Raji (cell line): ENCODE measurements around the gene GET3.

Experiments
- POLR2A ChIP-seq: IDR thresholded peaks from 2 replicates; pipeline ENCODE4 v1.6.1; 2011; ENCODE audit warnings: low read depth, low read length, control low read depth; ENCODE audit not compliant: insufficient read depth

The GET3 gene

GRCh38 chr19:12733369-12734214 lies 3.7 kb upstream of the GET3 start:
- TF ChIP-seq POLR2A = no peak

DNA sequence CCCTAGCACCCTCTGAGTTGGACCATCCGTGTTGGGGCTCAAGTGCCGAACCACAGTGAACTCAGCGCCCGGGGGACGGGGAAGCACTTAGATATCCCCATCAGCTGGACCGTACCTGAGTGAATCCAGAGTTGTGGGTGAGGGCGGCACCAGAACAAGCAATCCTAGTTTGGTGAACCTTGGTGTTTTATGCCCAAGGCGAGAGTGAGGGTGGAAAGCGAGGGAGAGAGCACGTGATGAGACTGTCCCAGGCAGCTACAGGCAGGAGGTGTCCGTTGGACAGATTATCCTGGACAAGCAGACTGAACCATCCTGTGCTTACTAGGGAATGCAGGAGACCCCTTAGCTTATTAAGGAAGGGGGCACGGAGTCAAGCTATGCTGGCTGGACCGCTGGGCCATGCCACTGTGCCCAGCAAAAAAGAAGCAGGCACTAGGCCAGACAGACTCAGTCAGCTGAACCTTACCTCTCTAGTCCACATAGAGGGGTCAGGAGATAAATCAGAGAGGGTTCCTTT lies 596 bp downstream of the GET3 start:
- TF ChIP-seq POLR2A = no peak

GRCh38 chr19:12745166-12745897 lies 8.0 kb downstream of the GET3 start:
- no peak for TF ChIP-seq POLR2A

GRCh38 chr19:12748489-12748888 lies 11.2 kb downstream of the GET3 start:
- TF ChIP-seq POLR2A = no peak

DNA sequence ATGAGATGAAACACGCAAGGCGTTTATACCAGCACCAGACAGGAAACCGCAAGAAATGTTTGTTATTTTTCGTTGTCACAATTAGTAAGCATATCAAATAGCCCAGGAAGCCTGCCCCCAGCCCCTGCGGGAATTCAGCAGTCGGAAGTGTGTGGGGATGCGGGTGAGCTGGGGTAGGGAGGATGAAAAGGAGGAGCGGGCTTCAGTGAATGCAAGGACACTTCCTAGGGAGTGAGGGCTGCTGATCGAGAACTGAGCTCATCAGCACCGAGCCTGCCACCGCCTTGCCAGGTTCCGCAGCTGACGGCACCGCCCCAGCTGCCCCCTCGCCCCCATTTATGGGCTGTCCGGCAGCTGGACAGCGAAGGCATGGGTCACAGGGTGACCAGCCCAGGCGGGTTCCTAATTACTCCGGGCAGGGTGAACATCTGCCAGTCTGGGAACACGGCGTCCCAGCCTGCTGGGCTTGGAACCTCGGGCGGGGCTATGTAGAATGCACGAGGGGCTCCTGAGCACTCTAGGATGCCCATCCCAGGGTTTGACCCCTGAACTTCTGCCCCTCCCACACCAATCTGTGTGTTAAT lies 12.7 kb downstream of the GET3 start:
- no peak for TF ChIP-seq POLR2A

DNA sequence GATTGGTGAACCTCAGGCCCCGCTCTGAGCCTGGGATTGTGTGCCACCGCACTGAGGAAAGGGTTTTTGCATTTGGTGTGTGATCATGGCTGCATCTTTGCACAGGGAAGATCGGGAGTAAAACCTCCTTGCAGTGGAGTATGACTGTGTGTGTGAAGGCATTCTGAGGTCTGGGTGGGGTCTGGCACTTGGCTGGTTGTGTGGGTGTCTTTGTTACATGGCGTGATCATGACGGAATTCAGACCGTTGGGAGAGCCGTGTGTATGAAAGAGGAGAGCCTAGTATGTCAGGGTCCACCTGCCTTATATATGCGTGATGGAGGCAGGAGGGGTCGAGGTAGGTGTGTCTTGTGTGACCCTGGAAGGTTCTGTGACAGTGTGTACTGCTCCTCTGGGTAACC lies 13.6 kb downstream of the GET3 start:
- no peak for TF ChIP-seq POLR2A

DNA sequence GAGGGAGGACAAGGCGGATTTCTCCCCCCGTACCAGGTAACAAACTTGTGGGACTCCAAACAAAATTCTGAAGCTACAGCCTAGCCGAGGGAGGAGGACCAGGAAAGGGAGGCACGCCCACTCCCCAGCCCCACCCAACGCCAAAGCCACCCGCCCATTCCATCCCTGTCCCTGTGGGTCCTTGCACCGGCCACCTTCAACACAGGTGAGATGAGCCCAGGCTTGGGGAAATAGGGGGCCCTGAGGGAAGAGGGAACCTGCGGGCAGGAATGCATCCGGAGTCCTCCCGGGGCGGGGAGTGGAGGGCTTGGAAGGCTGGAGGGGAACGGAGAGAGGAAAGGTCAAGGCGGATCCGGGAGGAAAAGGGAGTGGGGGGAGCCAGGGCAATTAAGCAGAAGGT lies 14.3 kb downstream of the GET3 start, which contains the start of gene BEST2:
BEST2 (plus strand) TSS at position 157 of the 400 bp plus-strand sequence. CDS start 802 bp downstream, outside the sequence.
- no peak for TF ChIP-seq POLR2A

DNA sequence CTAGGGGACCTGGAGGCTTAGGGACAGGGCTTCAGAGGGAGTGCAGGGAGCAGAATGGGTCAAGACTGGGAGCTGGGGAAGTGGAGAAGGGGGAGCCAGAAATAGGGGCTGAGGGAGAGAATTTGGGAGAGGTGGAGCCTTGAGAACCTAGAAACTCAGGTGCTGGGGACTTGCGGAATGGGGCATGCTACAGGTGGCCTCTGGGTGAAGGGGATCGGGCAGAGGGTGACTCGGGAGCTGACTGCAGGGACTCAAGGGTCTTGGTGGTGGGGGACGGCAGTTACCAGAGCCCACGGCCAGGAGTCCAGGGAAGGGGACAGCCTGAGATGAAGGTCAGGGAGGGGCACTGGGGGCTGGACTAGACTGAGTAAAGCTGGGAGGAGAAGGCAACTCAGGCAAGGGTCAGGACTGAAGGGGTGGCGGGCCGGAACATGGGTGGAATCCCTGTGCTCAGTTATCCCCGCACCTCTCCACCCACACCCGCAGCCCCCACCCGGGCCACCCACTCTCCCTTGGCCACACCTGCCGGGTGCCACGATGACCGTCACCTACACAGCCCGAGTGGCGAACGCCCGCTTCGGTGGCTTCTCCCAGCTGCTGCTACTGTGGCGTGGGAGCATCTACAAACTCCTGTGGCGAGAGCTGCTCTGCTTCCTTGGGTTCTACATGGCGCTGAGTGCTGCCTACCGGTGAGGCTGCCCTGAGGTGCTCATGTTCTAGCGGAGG lies 14.9 kb downstream of the GET3 start:
- no peak for TF ChIP-seq POLR2A

DNA sequence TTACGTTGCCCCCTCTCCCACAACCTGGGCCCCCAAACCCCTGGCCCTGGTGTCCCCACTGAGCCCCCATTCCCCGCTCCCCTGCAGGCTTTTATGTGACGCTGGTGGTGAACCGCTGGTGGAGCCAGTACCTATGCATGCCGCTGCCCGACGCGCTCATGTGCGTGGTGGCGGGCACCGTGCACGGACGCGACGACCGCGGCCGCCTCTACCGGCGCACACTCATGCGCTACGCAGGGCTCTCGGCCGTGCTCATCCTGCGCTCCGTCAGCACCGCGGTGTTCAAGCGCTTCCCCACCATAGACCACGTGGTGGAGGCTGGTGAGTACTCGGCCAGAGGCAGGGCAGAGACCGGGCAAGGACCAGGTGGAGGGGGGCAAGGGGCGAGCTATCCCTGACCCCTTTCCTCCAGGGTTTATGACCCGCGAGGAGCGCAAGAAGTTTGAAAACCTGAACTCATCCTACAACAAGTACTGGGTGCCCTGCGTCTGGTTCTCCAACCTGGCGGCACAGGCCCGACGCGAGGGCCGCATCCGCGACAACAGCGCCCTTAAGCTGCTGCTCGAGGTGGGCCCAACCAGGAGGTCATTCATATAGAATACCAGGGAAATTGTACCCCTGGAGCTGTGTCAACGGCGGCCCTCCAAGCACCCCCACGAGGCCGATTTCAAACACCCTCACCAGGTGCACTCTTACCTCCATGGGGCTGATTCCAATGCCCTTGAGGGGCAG lies 17.3 kb downstream of the GET3 start:
- TF ChIP-seq POLR2A = no peak

DNA sequence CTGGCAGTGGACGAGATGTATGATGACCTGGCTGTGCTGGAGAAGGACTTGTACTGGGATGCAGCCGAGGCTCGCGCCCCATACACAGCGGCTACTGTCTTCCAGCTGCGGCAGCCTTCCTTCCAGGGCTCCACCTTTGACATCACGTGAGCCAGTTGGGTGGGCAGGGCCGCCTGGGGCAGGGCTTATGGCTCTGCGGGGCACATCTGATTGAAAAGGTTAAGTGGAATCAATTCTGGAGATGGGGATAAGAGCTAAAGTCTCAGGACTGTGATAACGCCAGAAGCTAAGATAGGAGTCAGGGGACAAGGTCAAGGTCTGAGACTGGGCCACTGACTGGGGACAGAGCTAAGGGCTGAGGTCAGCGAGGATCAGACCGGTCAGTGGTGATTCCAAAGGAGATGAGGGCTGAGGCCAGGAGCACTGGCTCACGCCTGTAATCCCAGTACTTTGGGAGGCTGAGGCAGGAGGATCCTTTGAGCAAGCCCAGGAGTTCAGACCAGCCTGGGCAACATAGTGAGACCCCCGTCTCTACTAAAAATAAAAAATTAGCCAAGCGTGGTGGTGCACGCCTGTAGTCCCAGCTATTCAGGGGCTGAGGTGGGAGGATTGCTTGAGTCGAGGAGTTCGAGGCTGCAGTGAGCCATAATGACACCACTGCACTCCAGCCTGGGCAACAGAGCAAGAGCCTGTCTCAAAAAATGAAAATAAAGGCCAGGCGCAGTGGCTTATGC lies 19.0 kb downstream of the GET3 start:
- no peak for TF ChIP-seq POLR2A

- no peak for TF ChIP-seq POLR2A
Observed at GRCh38 chr19:12757544-12758274, 20.4 kb downstream of the GET3 start.

- no peak for TF ChIP-seq POLR2A
Observed at GRCh38 chr19:12759686-12760085, 22.4 kb downstream of the GET3 start.

GRCh38 chr19:12763100-12763499 lies 25.8 kb downstream of the GET3 start:
- TF ChIP-seq POLR2A = no peak
